Measurements from ENCODE around the gene IGF2BP3.

The IGF2BP3 gene

GRCh38 chr7:23462846-23463245, 7.4 kb downstream of the IGF2BP3 start:
- Mint-ChIP-seq H3K36me3 (ENCODE audit: low read depth) (no peaks in the 10 kb centered on the region), H3K27me3 (peaks cover 81% of the 10 kb centered on the region), H3K9me3 (no peaks in the 10 kb centered on the region)

GRCh38 chr7:23458044-23458443, 12.2 kb downstream of the IGF2BP3 start:
- H3K4me3 Mint-ChIP-seq, result no peak overlapping the region
- no peaks in the 10 kb centered on the region for H3K9me3 Mint-ChIP-seq
- H3K27ac Mint-ChIP-seq, result no peak overlapping the region
- peaks cover 4% of the 10 kb centered on the region for H3K4me1 Mint-ChIP-seq (ENCODE audit: low read depth)
- H3K27me3 Mint-ChIP-seq, result peaks cover 72% of the 10 kb centered on the region
- H3K36me3 Mint-ChIP-seq (ENCODE audit: low read depth), result no peaks in the 10 kb centered on the region
- no peak for DNase-seq

More at GRCh38 chr7:23462846-23463245, 7.4 kb downstream of the IGF2BP3 start:
- H3K4me3 Mint-ChIP-seq, result no peak overlapping the region
- H3K4me1 Mint-ChIP-seq (ENCODE audit: low read depth), result peaks cover 12% of the 10 kb centered on the region
- DNase-seq, result no peak
- no peak overlapping the region for H3K27ac Mint-ChIP-seq

- Mint-ChIP-seq H3K4me3 (no peak overlapping the region), H3K27ac (no peak overlapping the region), H3K9me3 (no peaks in the 10 kb centered on the region), H3K36me3 (ENCODE audit: low read depth) (no peaks in the 10 kb centered on the region), H3K4me1 (ENCODE audit: low read depth) (no peaks in the 10 kb centered on the region), H3K27me3 (peaks cover 62% of the 10 kb centered on the region)
- no peak for DNase-seq
Observed at GRCh38 chr7:23456093-23456492, 14.2 kb downstream of the IGF2BP3 start.

- Mint-ChIP-seq H3K36me3 (ENCODE audit: low read depth) (no peaks in the 10 kb centered on the region), H3K27ac (no peak overlapping the region), H3K4me3 (no peak overlapping the region), H3K27me3 (peaks cover 58% of the 10 kb centered on the region), H3K4me1 (ENCODE audit: low read depth) (peaks cover 3% of the 10 kb centered on the region), H3K9me3 (no peaks in the 10 kb centered on the region)
- no peak for DNase-seq
Observed at GRCh38 chr7:23454881-23455526, 15.3 kb downstream of the IGF2BP3 start.

GRCh38 chr7:23450518-23450917, 19.8 kb downstream of the IGF2BP3 start:
- Mint-ChIP-seq H3K9me3 (no peaks in the 10 kb centered on the region), H3K27me3 (peaks cover 57% of the 10 kb centered on the region), H3K36me3 (ENCODE audit: low read depth) (no peaks in the 10 kb centered on the region), H3K27ac (no peak overlapping the region), H3K4me1 (ENCODE audit: low read depth) (peaks cover 4% of the 10 kb centered on the region), H3K4me3 (no peak overlapping the region)
- DNase-seq, result no peak

- Mint-ChIP-seq H3K27me3 (peaks cover 53% of the 10 kb centered on the region), H3K27ac (no peak overlapping the region), H3K4me1 (ENCODE audit: low read depth) (peaks cover 7% of the 10 kb centered on the region), H3K36me3 (ENCODE audit: low read depth) (no peaks in the 10 kb centered on the region), H3K4me3 (no peak overlapping the region), H3K9me3 (no peaks in the 10 kb centered on the region)
- no peak for DNase-seq
Observed at GRCh38 chr7:23449941-23450340, 20.4 kb downstream of the IGF2BP3 start.

- no peak overlapping the region for H3K27ac Mint-ChIP-seq
- H3K36me3 Mint-ChIP-seq (ENCODE audit: low read depth), result no peaks in the 10 kb centered on the region
- peaks cover 34% of the 10 kb centered on the region for H3K27me3 Mint-ChIP-seq
- peaks cover 3% of the 10 kb centered on the region for H3K4me1 Mint-ChIP-seq (ENCODE audit: low read depth)
- H3K4me3 Mint-ChIP-seq, result no peak overlapping the region
- H3K9me3 Mint-ChIP-seq, result no peaks in the 10 kb centered on the region
- no peak for DNase-seq
Observed at GRCh38 chr7:23445326-23445725, 25.0 kb downstream of the IGF2BP3 start.

GRCh38 chr7:23443974-23444373, 26.3 kb downstream of the IGF2BP3 start:
- H3K4me3 Mint-ChIP-seq, result no peak overlapping the region
- H3K27ac Mint-ChIP-seq, result no peak overlapping the region
- no peaks in the 10 kb centered on the region for H3K9me3 Mint-ChIP-seq
- no peak for DNase-seq
- peaks cover 37% of the 10 kb centered on the region for H3K27me3 Mint-ChIP-seq
- peaks cover 3% of the 10 kb centered on the region for H3K4me1 Mint-ChIP-seq (ENCODE audit: low read depth)
- H3K36me3 Mint-ChIP-seq (ENCODE audit: low read depth), result no peaks in the 10 kb centered on the region

GRCh38 chr7:23438171-23438570, 32.1 kb downstream of the IGF2BP3 start:
- Mint-ChIP-seq H3K27me3 (peaks cover 32% of the 10 kb centered on the region), H3K9me3 (no peaks in the 10 kb centered on the region), H3K36me3 (ENCODE audit: low read depth) (no peaks in the 10 kb centered on the region), H3K4me1 (ENCODE audit: low read depth) (no peaks in the 10 kb centered on the region), H3K4me3 (no peak overlapping the region), H3K27ac (no peak overlapping the region)
- no peak for DNase-seq

GRCh38 chr7:23434147-23434917, 36.0 kb downstream of the IGF2BP3 start:
- no peak overlapping the region for H3K4me3 Mint-ChIP-seq
- no peaks in the 10 kb centered on the region for H3K36me3 Mint-ChIP-seq (ENCODE audit: low read depth)
- H3K27ac Mint-ChIP-seq, result no peak overlapping the region
- no peak for DNase-seq
- H3K9me3 Mint-ChIP-seq, result no peaks in the 10 kb centered on the region
- no peaks in the 10 kb centered on the region for H3K4me1 Mint-ChIP-seq (ENCODE audit: low read depth)
- peaks cover 40% of the 10 kb centered on the region for H3K27me3 Mint-ChIP-seq

- Mint-ChIP-seq H3K27ac (no peak overlapping the region), H3K4me3 (no peak overlapping the region), H3K27me3 (peaks cover 42% of the 10 kb centered on the region), H3K4me1 (ENCODE audit: low read depth) (peaks cover 4% of the 10 kb centered on the region), H3K9me3 (no peaks in the 10 kb centered on the region), H3K36me3 (ENCODE audit: low read depth) (no peaks in the 10 kb centered on the region)
- DNase-seq, result no peak
Observed at GRCh38 chr7:23431702-23432199, 38.5 kb downstream of the IGF2BP3 start.

GRCh38 chr7:23430893-23431259, 39.4 kb downstream of the IGF2BP3 start:
- DNase-seq, result no peak
- Mint-ChIP-seq H3K27ac (no peak overlapping the region), H3K4me3 (no peak overlapping the region), H3K4me1 (ENCODE audit: low read depth) (peaks cover 7% of the 10 kb centered on the region), H3K9me3 (no peaks in the 10 kb centered on the region), H3K36me3 (ENCODE audit: low read depth) (no peaks in the 10 kb centered on the region), H3K27me3 (peaks cover 42% of the 10 kb centered on the region)

- Mint-ChIP-seq H3K4me1 (ENCODE audit: low read depth) (peaks cover 7% of the 10 kb centered on the region), H3K9me3 (no peaks in the 10 kb centered on the region), H3K27ac (no peak overlapping the region)
Observed at GRCh38 chr7:23426876-23427275, 43.4 kb downstream of the IGF2BP3 start.

GRCh38 chr7:23422909-23423308, 47.4 kb downstream of the IGF2BP3 start:
- no peak overlapping the region for H3K4me3 Mint-ChIP-seq
- H3K27me3 Mint-ChIP-seq, result peaks cover 18% of the 10 kb centered on the region

More at GRCh38 chr7:23426876-23427275, 43.4 kb downstream of the IGF2BP3 start:
- DNase-seq, result no peak
- H3K27me3 Mint-ChIP-seq, result peaks cover 40% of the 10 kb centered on the region
- H3K36me3 Mint-ChIP-seq (ENCODE audit: low read depth), result no peaks in the 10 kb centered on the region
- no peak overlapping the region for H3K4me3 Mint-ChIP-seq

GRCh38 chr7:23422384-23422783, 47.9 kb downstream of the IGF2BP3 start:
- Mint-ChIP-seq H3K4me3 (no peak overlapping the region), H3K36me3 (ENCODE audit: low read depth) (no peaks in the 10 kb centered on the region), H3K4me1 (ENCODE audit: low read depth) (peaks cover 23% of the 10 kb centered on the region), H3K9me3 (no peaks in the 10 kb centered on the region), H3K27ac (no peak overlapping the region), H3K27me3 (peaks cover 18% of the 10 kb centered on the region)
- DNase-seq, result no peak

More at GRCh38 chr7:23422909-23423308, 47.4 kb downstream of the IGF2BP3 start:
- DNase-seq, result no peak
- Mint-ChIP-seq H3K4me1 (ENCODE audit: low read depth) (peaks cover 20% of the 10 kb centered on the region), H3K27ac (no peak overlapping the region), H3K9me3 (no peaks in the 10 kb centered on the region), H3K36me3 (ENCODE audit: low read depth) (no peaks in the 10 kb centered on the region)
